HG03025 (cell line): Measurements from ENCODE around the gene DHCR7.

Experiments
- ATAC-seq: cut with Tn5 transposase; IDR thresholded peaks from one replicate; pipeline ENCODE4 v1.9.1; 2021; ENCODE audit warnings: mild to moderate bottlenecking, moderate library complexity; ENCODE audit not compliant: unreplicated experiment, low FRiP score

Gene DHCR7

DNA sequence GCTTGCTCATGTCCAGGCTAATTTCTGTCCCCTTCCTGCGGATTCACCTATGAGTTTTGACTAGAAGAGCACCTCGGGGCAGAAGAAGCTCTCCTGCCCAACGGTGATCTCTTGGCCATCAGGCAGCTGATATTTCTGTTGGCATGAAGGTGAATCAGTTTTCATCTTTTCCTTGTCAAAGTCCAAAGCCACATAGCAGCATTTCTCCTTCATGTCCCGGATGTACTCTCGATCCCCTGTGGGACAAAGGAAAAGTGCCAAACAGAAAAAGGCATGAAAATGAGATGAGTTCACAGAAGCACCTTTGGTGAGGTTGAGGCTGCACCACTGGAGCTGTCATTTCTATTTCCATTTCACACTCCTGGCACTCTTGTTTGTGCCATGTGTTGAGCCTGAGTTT is 56.8 kb downstream of the DHCR7 start:
- no peak for ATAC-seq

DNA sequence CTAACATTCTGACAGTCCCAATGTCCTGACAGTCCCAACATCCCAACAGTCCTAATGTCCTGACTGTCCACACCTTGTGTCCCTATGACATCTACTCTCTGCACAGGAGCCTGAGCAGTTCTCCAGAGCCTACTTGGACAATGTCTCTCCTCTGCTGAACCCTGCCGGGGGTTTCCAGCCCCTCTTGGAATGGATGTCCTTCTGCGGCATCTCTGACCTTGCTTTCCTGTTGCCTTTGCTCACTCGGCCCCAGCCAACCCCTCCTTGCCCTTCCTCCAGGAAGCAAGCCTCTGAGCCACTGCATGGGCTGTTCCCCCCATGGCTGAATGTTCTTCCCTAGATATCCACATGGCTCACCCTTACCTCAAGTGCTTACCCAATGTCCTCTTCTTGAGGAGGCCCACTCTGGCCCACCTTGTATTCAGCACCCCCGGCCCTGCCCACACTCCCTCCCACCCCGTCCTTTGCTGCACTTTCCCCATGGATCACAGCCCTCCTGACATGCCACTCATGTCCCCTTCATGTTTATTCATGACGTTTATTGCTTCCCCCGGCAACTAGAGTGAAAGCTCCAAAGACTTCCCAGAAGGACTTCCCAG is 59.5 kb downstream of the DHCR7 start:
- ATAC-seq, result no peak

DNA sequence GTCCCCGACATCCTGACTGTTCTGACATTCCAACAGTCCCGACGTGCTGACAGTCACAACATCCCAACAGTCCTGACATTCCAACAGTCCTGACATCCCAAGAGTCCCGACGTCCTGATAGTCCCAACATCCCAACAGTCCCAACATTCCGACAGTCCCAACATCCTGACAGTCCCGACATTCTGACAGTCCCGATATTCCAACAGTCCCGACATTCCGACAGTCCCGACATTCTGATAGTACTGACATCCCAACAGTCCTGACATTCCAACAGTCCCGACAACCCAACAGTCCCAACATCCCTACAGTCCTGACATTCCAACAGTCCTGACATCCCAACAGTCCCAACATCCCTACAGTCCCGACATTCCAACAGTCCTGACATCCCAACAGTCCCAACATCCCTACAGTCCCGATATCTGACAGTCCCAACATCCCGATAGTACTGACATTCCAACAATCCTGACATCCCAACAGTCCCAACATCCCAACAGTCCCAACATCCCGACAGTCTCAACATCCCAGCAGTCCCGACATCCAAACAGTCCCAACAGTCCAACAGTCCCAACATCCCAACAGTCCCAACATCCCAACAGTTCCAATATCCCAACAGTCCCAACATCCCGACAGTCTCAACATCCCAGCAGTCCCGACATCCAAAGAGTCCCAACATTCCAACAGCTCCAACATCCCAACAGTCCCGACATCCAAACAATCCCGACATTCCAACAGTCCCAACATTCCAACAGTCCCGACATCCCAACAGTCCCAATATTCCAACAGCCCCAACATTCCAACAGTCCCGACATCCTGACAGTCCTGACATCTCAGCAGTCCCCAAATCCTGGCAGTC is 60.2 kb downstream of the DHCR7 start:
- ATAC-seq, result no peak

DNA sequence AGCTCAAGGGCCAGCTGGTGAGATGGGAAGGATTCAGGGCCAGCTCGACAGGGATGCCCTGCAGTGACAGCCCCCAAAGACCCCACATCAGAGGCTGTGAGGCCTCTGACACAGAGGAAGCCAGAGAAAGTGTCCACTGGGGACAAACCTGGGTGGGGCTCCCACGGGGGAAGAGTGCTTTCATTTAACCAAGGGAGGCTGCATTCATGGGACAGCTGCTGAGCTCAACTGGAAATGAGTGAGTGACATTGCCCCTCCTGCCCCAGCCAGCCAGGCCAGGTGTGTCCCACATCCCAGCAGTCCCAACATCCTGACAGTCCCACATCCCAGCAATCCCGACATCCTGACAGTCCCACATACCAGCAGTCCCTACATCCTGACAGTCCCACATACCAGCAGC is 61.0 kb downstream of the DHCR7 start:
- no peak for ATAC-seq

DNA sequence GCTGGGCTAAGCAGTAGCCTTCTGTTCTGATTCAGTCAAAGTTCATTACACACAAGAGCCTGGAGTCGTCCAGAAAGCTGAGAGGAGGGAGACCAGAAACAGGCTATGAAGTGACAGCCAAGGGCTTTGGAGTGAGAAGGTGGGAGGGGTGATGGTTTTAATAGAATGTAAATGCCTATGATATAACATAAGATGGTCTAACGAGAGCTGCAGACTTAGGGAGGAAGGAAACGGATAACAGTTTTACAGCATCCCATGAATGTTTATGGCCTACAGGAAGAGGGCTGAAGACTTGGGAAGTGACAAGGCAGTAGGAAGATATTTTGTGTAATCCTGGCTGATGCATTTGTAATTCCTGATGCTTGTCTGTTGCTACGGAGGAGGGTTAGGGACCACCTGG is 62.0 kb downstream of the DHCR7 start:
- no peak for ATAC-seq

DNA sequence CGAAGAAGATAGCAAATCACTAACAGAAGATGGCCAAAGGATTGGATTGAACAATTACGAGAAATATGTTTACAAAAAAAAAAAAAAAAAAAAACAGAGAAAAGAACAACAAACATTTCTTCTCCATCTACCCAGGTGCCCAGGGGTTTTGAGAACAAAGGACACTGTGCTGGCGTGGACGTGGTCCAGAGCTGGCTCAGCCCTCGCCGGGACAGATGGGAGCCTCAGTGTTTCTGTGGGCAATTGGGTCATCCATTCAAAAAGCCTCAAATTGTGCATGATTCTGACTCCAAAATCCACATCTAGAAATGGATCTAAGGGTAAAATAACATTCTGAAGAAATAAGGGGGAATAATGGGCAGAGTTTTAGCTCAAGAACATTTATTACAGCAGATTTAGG is 63.1 kb downstream of the DHCR7 start:
- no peak for ATAC-seq

DNA sequence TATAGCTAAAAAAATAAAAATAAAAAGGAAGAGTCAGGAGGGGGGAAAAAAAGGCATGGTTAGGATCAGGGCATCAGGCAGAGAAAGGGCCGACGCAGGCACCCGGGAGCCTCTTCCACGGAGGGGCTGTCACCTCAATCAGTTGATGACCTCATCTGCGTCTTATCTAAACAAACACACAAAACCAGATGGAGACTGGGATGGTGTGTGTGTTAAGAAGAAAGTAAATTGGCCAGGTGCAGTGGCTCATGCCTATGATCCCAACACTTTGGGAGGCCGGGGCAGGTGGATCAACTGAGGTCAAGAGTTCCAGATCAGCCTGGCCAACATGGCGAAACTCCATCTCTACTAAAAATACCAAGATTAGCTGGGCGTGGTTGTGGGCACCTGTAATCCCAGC is 63.6 kb downstream of the DHCR7 start:
- ATAC-seq, result no peak
